Neuron (in vitro differentiated cells): ENCODE results near the gene PRSS22.

Experiments used
- H2AFZ ChIP-seq: one replicate; pipeline ENCODE4 v1.6.1; 2013; ENCODE audit warnings: low read depth, mild to moderate bottlenecking, inconsistent platforms, low read length, moderate library complexity
- H3K27me3 ChIP-seq: one replicate; pipeline ENCODE4 v1.6.1; 2013; ENCODE audit warnings: low read length; ENCODE audit not compliant: insufficient read depth
- H3K36me3 ChIP-seq: one replicate; pipeline ENCODE4 v1.6.1; 2013; ENCODE audit warnings: low read length; ENCODE audit not compliant: insufficient read depth
- H3K4me1 ChIP-seq: one replicate; pipeline ENCODE4 v1.6.1; 2013; ENCODE audit warnings: low read length; ENCODE audit not compliant: insufficient read depth
- H3K4me3 ChIP-seq: 2 replicates; pipeline ENCODE4 v1.5.1; 2013; ENCODE audit warnings: mild to moderate bottlenecking, low read length, moderate library complexity
- H3K9me3 ChIP-seq: one replicate; pipeline ENCODE4 v1.6.1; 2013; ENCODE audit warnings: low read length

The PRSS22 gene

DNA sequence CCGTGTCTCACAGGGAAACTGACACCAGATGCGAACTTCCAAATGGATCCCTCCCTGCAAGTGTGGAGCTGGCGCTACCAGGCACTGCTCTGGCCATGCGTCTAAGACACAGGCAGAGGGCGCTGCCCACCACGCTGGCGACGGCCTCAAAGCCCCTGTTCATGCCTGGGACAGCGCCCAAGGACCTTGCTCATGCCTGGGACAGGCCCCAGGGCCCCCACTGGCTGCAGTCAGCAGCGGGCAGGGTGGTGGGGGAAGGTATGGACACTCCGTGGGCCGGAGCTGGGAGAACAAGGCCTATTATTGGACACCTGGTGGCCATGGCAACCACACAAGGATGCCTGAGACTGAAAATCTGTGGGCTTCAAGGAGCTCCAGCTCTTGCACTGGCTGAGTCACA is 19.0 kb downstream of the PRSS22 start:
- Histone ChIP-seq H3K9me3 (no peaks in the 10 kb centered on the region), H3K4me1 (peaks cover 4% of the 10 kb centered on the region), H3K4me3 (no peak overlapping the region)

GRCh38 chr16:2836646-2837508 is 21.1 kb downstream of the PRSS22 start:
- Histone ChIP-seq H3K27me3 (peaks cover 10% of the 10 kb centered on the region), H3K4me3 (no peak overlapping the region), H3K4me1 (peaks cover 4% of the 10 kb centered on the region), H2AFZ (no peak overlapping the region), H3K36me3 (no peaks in the 10 kb centered on the region), H3K9me3 (no peaks in the 10 kb centered on the region)

More for the DNA sequence above, 19.0 kb downstream of the PRSS22 start:
- H3K27me3 ChIP-seq: peaks cover 10% of the 10 kb centered on the region
- H2AFZ ChIP-seq: no peak overlapping the region
- H3K36me3 ChIP-seq: no peaks in the 10 kb centered on the region

- Histone ChIP-seq H3K36me3 (no peaks in the 10 kb centered on the region), H3K4me1 (peaks cover 4% of the 10 kb centered on the region), H3K27me3 (peaks cover 10% of the 10 kb centered on the region), H3K4me3 (no peak overlapping the region), H3K9me3 (no peaks in the 10 kb centered on the region), H2AFZ (no peak overlapping the region)
These were observed 22.1 kb downstream of the PRSS22 start for GRCh38 chr16:2835638-2836493.

- H3K9me3 ChIP-seq: no peaks in the 10 kb centered on the region
These were observed 23.0 kb downstream of the PRSS22 start for GRCh38 chr16:2834968-2835367.

GRCh38 chr16:2833776-2834175 is 24.2 kb downstream of the PRSS22 start:
- Histone ChIP-seq H3K36me3 (no peaks in the 10 kb centered on the region), H3K9me3 (no peaks in the 10 kb centered on the region), H3K4me1 (peaks cover 4% of the 10 kb centered on the region), H2AFZ (no peak overlapping the region), H3K27me3 (peaks cover 16% of the 10 kb centered on the region), H3K4me3 (no peak overlapping the region)

More at GRCh38 chr16:2834968-2835367, 23.0 kb downstream of the PRSS22 start:
- H3K36me3 ChIP-seq: no peaks in the 10 kb centered on the region
- H3K4me3 ChIP-seq: no peak overlapping the region
- H3K4me1 ChIP-seq: peaks cover 4% of the 10 kb centered on the region
- H3K27me3 ChIP-seq: peaks cover 10% of the 10 kb centered on the region
- no peak overlapping the region for H2AFZ ChIP-seq

GRCh38 chr16:2831203-2831602 is 26.8 kb downstream of the PRSS22 start:
- Histone ChIP-seq H3K36me3 (no peaks in the 10 kb centered on the region), H3K27me3 (peaks cover 29% of the 10 kb centered on the region), H2AFZ (no peak overlapping the region), H3K4me1 (peaks cover 3% of the 10 kb centered on the region), H3K9me3 (no peaks in the 10 kb centered on the region), H3K4me3 (no peak overlapping the region)

- Histone ChIP-seq H3K4me1 (no peaks in the 10 kb centered on the region), H3K36me3 (no peaks in the 10 kb centered on the region), H3K9me3 (no peaks in the 10 kb centered on the region), H2AFZ (no peak overlapping the region), H3K27me3 (peaks cover 30% of the 10 kb centered on the region), H3K4me3 (no peak overlapping the region)
These were observed 27.6 kb downstream of the PRSS22 start for GRCh38 chr16:2830355-2830695.

DNA sequence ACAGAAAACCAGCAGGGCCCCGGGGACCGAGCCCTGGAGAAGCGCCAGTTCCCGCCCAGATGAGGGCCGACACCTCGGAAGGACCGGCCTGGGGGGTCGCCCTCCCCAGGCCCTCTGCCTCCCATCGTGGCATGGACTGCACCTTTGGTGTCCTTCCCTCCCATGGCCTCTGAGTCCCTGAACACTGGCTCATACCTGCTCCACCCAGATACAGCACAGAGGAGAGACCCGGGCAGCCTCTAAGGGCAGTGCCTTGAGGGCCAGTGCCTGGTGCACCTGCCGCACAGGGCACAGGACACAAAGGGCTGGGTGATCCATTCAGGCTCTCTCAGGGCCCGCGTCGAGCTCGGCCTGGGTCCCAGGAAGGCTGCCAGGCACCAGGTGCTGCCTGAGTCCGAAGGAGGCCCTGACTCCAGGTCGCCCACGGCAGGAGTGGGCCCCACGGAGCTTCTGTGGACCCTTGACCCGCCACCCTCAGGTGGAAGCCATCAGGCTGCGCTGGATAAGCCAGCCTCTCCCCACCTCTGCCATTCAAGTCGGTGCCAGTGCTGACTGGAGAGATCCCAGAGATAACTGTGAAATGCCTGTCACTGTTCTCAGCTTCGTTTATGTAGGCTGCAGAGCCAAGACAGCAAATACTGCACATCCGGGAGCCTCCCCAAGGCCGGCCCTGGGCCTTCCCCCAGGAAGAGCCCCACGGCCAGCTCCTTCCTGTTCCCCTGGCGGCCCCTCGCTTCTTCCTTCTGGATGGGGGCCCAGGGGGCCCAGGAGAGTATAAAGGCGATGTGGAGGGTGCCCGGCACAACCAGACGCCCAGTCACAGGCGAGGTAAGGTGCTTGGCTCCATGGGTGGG is 28.2 kb downstream of the PRSS22 start, which contains the start of gene ZG16B:
ZG16B (plus strand) TSS at position 803 of the 854 bp plus-strand sequence. CDS start 139 bp downstream, outside the sequence.
- H3K36me3 ChIP-seq: no peaks in the 10 kb centered on the region
- no peaks in the 10 kb centered on the region for H3K9me3 ChIP-seq
- H2AFZ ChIP-seq: no peak within 1 kb of the TSS
- H3K4me3 ChIP-seq: no peak within 1 kb of the TSS
- H3K4me1 ChIP-seq: no peaks in the 10 kb centered on the region
- H3K27me3 ChIP-seq: peaks cover 33% of the 10 kb centered on the region

GRCh38 chr16:2828876-2829430 is 29.0 kb downstream of the PRSS22 start:
- no peaks in the 10 kb centered on the region for H3K36me3 ChIP-seq
- H2AFZ ChIP-seq: no peak overlapping the region
- no peaks in the 10 kb centered on the region for H3K9me3 ChIP-seq
- H3K27me3 ChIP-seq: peaks cover 36% of the 10 kb centered on the region
- no peak overlapping the region for H3K4me3 ChIP-seq
- H3K4me1 ChIP-seq: no peaks in the 10 kb centered on the region

- H2AFZ ChIP-seq: no peak overlapping the region
- no peak overlapping the region for H3K4me3 ChIP-seq
- no peaks in the 10 kb centered on the region for H3K36me3 ChIP-seq
- H3K27me3 ChIP-seq: peaks cover 36% of the 10 kb centered on the region
- no peaks in the 10 kb centered on the region for H3K4me1 ChIP-seq
- H3K9me3 ChIP-seq: no peaks in the 10 kb centered on the region
These were observed 29.5 kb downstream of the PRSS22 start for GRCh38 chr16:2828521-2828840.

- Histone ChIP-seq H3K36me3 (no peaks in the 10 kb centered on the region), H3K9me3 (no peaks in the 10 kb centered on the region), H3K4me3 (no peak overlapping the region), H3K27me3 (peaks cover 36% of the 10 kb centered on the region), H2AFZ (no peak overlapping the region), H3K4me1 (no peaks in the 10 kb centered on the region)
These were observed 30.0 kb downstream of the PRSS22 start for GRCh38 chr16:2827831-2828520.

DNA sequence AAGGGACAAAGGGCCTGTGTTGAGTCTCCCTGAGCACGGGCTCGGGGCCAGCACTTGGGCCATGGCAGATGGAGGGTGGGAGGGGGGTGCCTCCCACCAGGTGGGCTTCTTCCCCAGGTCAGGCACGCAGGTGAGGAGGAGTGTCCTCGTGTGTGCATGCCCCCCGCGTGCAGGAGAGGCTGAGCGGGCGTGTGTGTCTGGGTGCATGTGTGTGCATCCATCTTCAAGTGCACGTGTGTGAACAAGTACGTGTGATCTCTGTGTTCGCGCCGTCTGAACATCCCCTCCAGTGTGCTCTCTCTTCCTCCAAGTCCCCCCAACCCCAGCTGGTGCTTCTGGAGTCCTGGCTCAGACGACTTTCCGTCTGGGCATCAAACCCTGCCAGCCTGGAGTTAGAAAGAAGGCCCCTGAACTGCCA is 30.6 kb downstream of the PRSS22 start:
- Histone ChIP-seq H3K9me3 (no peaks in the 10 kb centered on the region), H2AFZ (no peak overlapping the region), H3K36me3 (no peaks in the 10 kb centered on the region), H3K4me3 (no peak overlapping the region), H3K4me1 (no peaks in the 10 kb centered on the region), H3K27me3 (peaks cover 36% of the 10 kb centered on the region)
